PC-3 (cell line): ENCODE results near the gene P2RX2. TPM values are rescaled to one million over a fixed set of nuclear protein-coding genes. Genes with fewer than 3 reads are reported as not detected.

ENCODE experiments used
- ATAC-seq: fragments of 200-7000 bp; cut with Tn5 transposase; 2 replicates; pipeline ENCODE4 v1.9.1; 2020; ENCODE audit warnings: mild to moderate bottlenecking, moderate library complexity
- BruUV-seq: library from RNA; stranded (reverse); fragments of 400-500 nt; replicated peaks from 2 replicates; lab custom pipeline; 2021; lab: Mats Ljungman, UMichigan
- CTCF ChIA-PET: fragments of 300-600 bp; sonication (Branson Sonifier 250); formaldehyde crosslinking; loops from one replicate; lab custom pipeline; 2022; ENCODE audit warnings: antibody characterized with exemption; lab: Charles Lee
- POLR2A ChIA-PET: fragments of 300-600 bp; sonication (Branson Sonifier 250); formaldehyde crosslinking; loops from one replicate; lab custom pipeline; 2022; ENCODE audit warnings: antibody characterized with exemption; ENCODE audit not compliant: unreplicated experiment; lab: Charles Lee
- DNase-seq: peaks from one replicate; pipeline ENCODE4 v3.0.0-alpha.2; 2015
- H2AFZ ChIP-seq: fragments of 300-600 bp; sonication (generic); 2 replicates; pipeline ENCODE4 v1.6.0; 2016; ENCODE audit warnings: antibody characterized with exemption, low read length
- H3F3A ChIP-seq: fragments of 300-600 bp; sonication (generic); one replicate; pipeline ENCODE4 v1.6.0; 2017; ENCODE audit warnings: antibody characterized with exemption, low read length, control low read depth, mild to moderate bottlenecking; ENCODE audit not compliant: unreplicated experiment
- H3K27ac ChIP-seq: fragments of 300-600 bp; sonication (generic); 2 replicates; pipeline ENCODE4 v1.5.1; 2016; ENCODE audit warnings: mild to moderate bottlenecking, low read length
- H3K27me3 ChIP-seq: fragments of 300-600 bp; sonication (generic); 2 replicates; pipeline ENCODE4 v1.6.1; 2016; ENCODE audit warnings: low read length, mixed read lengths
- H3K36me3 ChIP-seq: fragments of 300-600 bp; sonication (generic); 2 replicates; pipeline ENCODE4 v1.6.1; 2016; ENCODE audit warnings: low read depth, mixed run types, low read length, mixed read lengths
- H3K4me1 ChIP-seq: fragments of 300-600 bp; sonication (generic); 2 replicates; pipeline ENCODE4 v1.5.1; 2016; ENCODE audit warnings: low read length; ENCODE audit not compliant: insufficient read depth
- H3K4me2 ChIP-seq: fragments of 300-600 bp; sonication (generic); 2 replicates; pipeline ENCODE4 v1.6.0; 2016; ENCODE audit warnings: low read length
- H3K4me3 ChIP-seq: fragments of 300-600 bp; sonication (generic); 2 replicates; pipeline ENCODE4 v1.5.1; 2016; ENCODE audit warnings: mild to moderate bottlenecking, low read length, mixed read lengths
- H3K79me2 ChIP-seq: fragments of 300-600 bp; sonication (generic); 2 replicates; pipeline ENCODE4 v1.6.1; 2017; ENCODE audit warnings: low read length, mixed read lengths
- H3K9ac ChIP-seq: fragments of 300-600 bp; sonication (generic); 2 replicates; pipeline ENCODE4 v1.6.0; 2016; ENCODE audit warnings: mild to moderate bottlenecking, low read length
- H3K9me2 ChIP-seq: fragments of 300-600 bp; sonication (generic); replicated peaks from 2 replicates; pipeline ENCODE4 v1.6.1; 2016; ENCODE audit warnings: mixed run types, low read length, mixed read lengths
- H3K9me3 ChIP-seq: fragments of 300-600 bp; sonication (generic); 2 replicates; pipeline ENCODE4 v1.6.1; 2016; ENCODE audit warnings: low read length, mixed read lengths
- H4K20me1 ChIP-seq: fragments of 300-600 bp; sonication (generic); 2 replicates; pipeline ENCODE4 v1.6.1; 2016; ENCODE audit warnings: low read length, mixed read lengths
- CTCF ChIP-seq: fragments of 300-600 bp; sonication (generic); conservative IDR thresholded peaks from 2 replicates; pipeline ENCODE4 v1.5.1; 2017; ENCODE audit warnings: antibody characterized with exemption, low read depth, mild to moderate bottlenecking, low read length
- EZH2 ChIP-seq: fragments of 300-600 bp; sonication (generic); IDR thresholded peaks from one replicate; pipeline ENCODE4 v1.6.1; 2017; ENCODE audit warnings: antibody characterized with exemption, mild to moderate bottlenecking, low read length; ENCODE audit not compliant: unreplicated experiment
- EZH2phosphoT487 ChIP-seq: fragments of 300-600 bp; sonication (generic); IDR thresholded peaks from 2 replicates; pipeline ENCODE4 v1.6.1; 2018; ENCODE audit warnings: mild to moderate bottlenecking, antibody characterized with exemption, low read length, borderline replicate concordance
- intact Hi-C: fragments of 100-400 bp; cut with micrococcal nuclease; formaldehyde crosslinking; loops from 2 replicates; pipeline ENCODE4 v1.9.0; 2023
- total RNA-seq: library from RNA; depleted of rRNA; stranded (reverse); fragments of >200 nt; gene quantifications from 2 replicates; pipeline ENCODE4 v1.2.3, GENCODE V29; 2014

Gene P2RX2
- total RNA-seq, 1 experiment from 2014 or later, result not detected

- intact Hi-C loops, result no loop called here
- no peak for DNase-seq
- no peak overlapping the region for H2AFZ ChIP-seq
- H3K9me3 ChIP-seq, result 0 out of 2 replicates have a peak, but pooled peaks cover 3% of the 10 kb centered on the region
- no peaks in the 10 kb centered on the region for H3K79me2 ChIP-seq
- ATAC-seq, result no peak
- H3K9ac ChIP-seq, result no peak overlapping the region
- H3K4me1 ChIP-seq, result peaks cover under 1% of the 10 kb centered on the region; the same call in 1 of the 2 replicates
- no peaks in the 10 kb centered on the region for H3K36me3 ChIP-seq
- no peak overlapping the region for H3K4me2 ChIP-seq
- H3K9me2 ChIP-seq, result no peaks in the 10 kb centered on the region
- H3F3A ChIP-seq, result no peaks in the 10 kb centered on the region
- no peak overlapping the region for H3K27ac ChIP-seq
- TF ChIP-seq EZH2, result no peak
- TF ChIP-seq CTCF, result no peak
- TF ChIP-seq EZH2phosphoT487, result no peak
- CTCF ChIA-PET, result no interaction called here
- no peaks in the 10 kb centered on the region for H4K20me1 ChIP-seq
- POLR2A ChIA-PET, result interaction anchor here (0.6 kb wide), 1 partner anchor 250 kb away, joined by 4 read pairs; no protein-coding TSS in a partner anchor
- BruUV-seq, result no TSS peak
- peaks cover 38% of the 10 kb centered on the region for H3K27me3 ChIP-seq
- no peak overlapping the region for H3K4me3 ChIP-seq
Measured at GRCh38 chr12:132617135-132617701, 1.4 kb upstream of the P2RX2 start.

GRCh38 chr12:132617822-132618682 is 524 bp upstream of the P2RX2 start:
- ChIA-PET CTCF (no interaction called here), POLR2A (no interaction called here)
- no peaks in the 10 kb centered on the region for H3K79me2 ChIP-seq
- H3K4me1 ChIP-seq, result peaks cover 9% of the 10 kb centered on the region
- H4K20me1 ChIP-seq, result no peaks in the 10 kb centered on the region
- H3K9me2 ChIP-seq, result no peaks in the 10 kb centered on the region
- H3K4me3 ChIP-seq, result 0 out of 2 replicates have a peak overlapping the region, but pooled peaks have one; percentile 7
- no peak overlapping the region for H3K9ac ChIP-seq
- intact Hi-C loops, result no loop called here
- ATAC-seq (no peak), DNase-seq (no peak)
- no peak overlapping the region for H3K27ac ChIP-seq
- H3K9me3 ChIP-seq, result 0 out of 2 replicates have a peak, but pooled peaks cover 3% of the 10 kb centered on the region
- H3K4me2 ChIP-seq, result peak overlapping the region; percentile 24; the same call in 1 of the 2 replicates
- peaks cover 38% of the 10 kb centered on the region for H3K27me3 ChIP-seq
- H3F3A ChIP-seq, result no peaks in the 10 kb centered on the region
- H3K36me3 ChIP-seq, result no peaks in the 10 kb centered on the region
- no peak for TF ChIP-seq EZH2phosphoT487
- no peak for TF ChIP-seq CTCF
- TF ChIP-seq EZH2, result peak; percentile 75
- BruUV-seq, result no TSS peak
- H2AFZ ChIP-seq, result no peak overlapping the region

DNA sequence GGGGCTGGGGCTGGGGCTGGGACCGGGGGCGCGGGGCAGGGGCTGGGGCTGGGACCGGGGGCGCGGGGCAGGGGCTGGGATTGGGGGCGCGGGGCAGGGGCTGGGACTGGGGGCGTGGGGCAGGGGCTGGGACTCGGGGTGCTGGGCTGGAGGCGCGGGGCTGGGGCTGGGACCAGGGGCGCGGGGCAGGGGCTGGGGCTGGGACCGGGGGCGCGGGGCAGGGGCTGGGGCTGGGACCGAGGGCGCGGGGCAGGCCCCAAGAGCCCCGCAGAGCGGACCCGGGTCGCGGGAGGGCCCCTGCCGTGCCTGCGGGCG is 452 bp downstream of the P2RX2 start:
- Histone ChIP-seq H3K4me3 (no peak overlapping the region), H2AFZ (no peak overlapping the region), H3K9ac (no peak overlapping the region), H3K79me2 (no peaks in the 10 kb centered on the region), H3F3A (no peaks in the 10 kb centered on the region), H3K27ac (no peak overlapping the region), H3K27me3 (peaks cover 38% of the 10 kb centered on the region), H3K9me2 (no peaks in the 10 kb centered on the region), H3K36me3 (no peaks in the 10 kb centered on the region), H3K9me3 (0 out of 2 replicates have a peak, but pooled peaks cover 3% of the 10 kb centered on the region), H3K4me1 (peaks cover 18% of the 10 kb centered on the region), H4K20me1 (no peaks in the 10 kb centered on the region), H3K4me2 (no peak overlapping the region)
- intact Hi-C loops, result no loop called here
- POLR2A ChIA-PET, result no interaction called here
- CTCF ChIA-PET, result no interaction called here
- no peak for TF ChIP-seq CTCF
- TF ChIP-seq EZH2, result no peak
- no peak for TF ChIP-seq EZH2phosphoT487
- BruUV-seq, result no TSS peak
- ATAC-seq (no peak), DNase-seq (no peak)
